ENCODE results near the gene NCK2.

Gene NCK2

GRCh38 chr2:105937498-105938097 is 192.9 kb downstream of the NCK2 start:
- POLR2A ChIA-PET (ENCODE audit: low non-redundant PET) = no interaction called here
- no peak for DNase-seq (ENCODE audit: low spot score)
- TF ChIP-seq CTCF (conservative IDR thresholded peaks at IDR 0.05; ENCODE audit: low read depth) = no peak
- H3K27ac ChIP-seq = no peak overlapping the region
- CTCF ChIA-PET = no interaction called here
